NCI-H1694 treated with DMSO at 0.1 percent for 48 hours (cell line): ENCODE data around the gene CYP2D6.
"Not testable (repeated sequence)": the region's sequence is repeated elsewhere in the genome, so short reads cannot be mapped to it uniquely, and the experiment has no call there.

ENCODE experiments used
- DNase-seq: peaks from one replicate; lab custom pipeline; 2025; lab: John Stamatoyannopoulos, UW

Gene CYP2D6

GRCh38 chr22:42130639-42131431 lies at the start of gene CYP2D6:
Gene CYP2D6, minus strand, starts transcription at chr22:42130810. Its CDS starts 19 bp downstream, at chr22:42130791.
- not testable (repeated sequence) for DNase-seq

GRCh38 chr22:42179616-42180015 lies 49.0 kb upstream of the CYP2D6 start:
- no peak for DNase-seq

DNA sequence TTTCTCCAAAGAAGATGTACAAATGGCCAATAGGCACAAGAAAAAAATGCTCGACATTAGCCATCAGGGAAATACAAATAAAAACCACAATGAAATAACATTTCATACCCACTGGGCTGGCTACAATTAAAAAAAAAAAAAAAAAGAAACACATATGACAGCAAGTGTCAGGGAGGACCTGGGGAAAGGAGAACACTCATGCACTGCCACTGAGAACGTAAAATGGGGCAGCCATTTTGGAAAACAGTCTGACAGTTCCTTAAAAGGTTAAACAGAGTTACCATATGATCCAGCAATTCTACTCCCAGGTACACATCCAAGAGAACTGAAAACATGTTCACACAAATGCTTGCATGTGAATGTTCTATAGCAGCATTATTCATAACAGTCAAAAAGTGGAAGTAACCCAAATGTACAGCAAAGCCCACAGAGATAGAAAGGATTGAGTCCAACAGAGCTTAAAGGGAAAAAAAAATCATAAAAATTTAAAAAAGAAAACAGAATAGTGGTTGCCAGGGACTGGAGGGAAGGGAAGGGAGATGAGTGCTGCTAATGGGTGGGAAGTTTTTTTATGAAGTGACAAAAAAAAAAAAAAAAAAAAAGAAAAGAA lies 48.4 kb upstream of the CYP2D6 start:
- no peak for DNase-seq

GRCh38 chr22:42177891-42178336 lies 47.3 kb upstream of the CYP2D6 start:
- DNase-seq = no peak

DNA sequence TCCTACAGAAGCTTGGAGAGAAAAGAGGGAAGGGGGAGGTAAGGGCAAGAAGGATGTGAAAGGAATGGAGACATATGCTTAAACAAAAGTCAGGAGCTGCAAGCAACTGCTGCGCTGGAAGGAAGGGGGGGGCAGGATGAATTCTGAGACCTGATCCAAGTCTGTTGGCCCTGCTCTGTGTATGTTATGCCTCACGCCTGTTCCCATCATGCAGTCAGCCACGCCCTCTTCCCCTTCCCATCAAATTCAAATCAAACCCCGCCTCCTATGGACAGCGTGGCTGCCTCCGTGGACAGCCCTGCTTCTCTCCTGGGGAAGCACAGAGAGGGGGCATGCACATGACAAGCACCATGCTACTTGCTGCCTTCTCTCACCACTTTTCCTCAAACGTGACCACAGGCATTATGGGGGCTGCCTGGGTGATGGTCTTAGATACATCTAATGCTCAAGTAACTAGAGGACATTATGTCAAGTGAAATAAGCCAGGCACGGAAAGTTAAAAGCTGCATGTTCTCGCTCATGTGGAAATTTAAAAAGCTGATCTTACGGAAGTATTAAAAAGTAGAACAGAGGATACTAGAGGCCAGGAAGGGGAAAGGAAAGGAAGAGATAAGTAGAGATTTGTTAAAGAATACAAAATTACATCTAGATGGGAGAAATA lies 45.8 kb upstream of the CYP2D6 start:
- no peak for DNase-seq

- DNase-seq = no peak
Observed at GRCh38 chr22:42174062-42174461, 43.5 kb upstream of the CYP2D6 start.

DNA sequence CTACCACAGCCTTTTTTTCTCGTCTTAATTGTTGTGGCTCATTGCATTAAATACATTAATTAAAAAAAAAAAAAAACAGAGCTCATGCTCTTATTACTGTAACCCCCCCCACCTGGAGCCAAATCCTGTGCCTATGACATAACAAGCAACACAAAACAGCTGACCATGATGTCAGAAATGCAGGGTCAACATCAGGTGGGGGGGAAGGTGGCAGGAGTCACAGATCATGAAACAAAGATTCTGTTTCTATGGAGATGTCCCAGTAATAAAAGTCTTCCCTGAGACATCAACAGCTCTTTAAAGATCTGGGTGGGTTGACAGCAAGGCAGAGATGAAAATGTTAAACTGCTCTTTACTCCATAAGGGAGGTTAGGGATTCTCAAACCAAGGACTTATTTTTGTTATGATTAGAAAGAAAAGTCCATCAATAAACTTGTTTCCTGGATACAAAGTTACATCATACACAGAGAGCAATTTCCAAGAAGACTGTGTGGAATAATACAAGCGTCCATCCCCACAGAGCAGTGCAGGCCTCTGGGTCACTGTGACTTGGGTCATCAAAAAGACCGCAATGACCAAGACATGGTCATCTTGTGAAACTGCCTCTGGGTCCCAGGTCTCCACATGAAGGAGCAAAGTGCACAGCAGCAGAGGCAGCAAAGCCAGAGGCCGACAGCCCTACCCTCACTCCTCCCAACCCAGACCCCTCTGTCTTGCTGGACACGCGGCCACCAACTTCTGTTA lies 42.7 kb upstream of the CYP2D6 start:
- DNase-seq = no peak

DNA sequence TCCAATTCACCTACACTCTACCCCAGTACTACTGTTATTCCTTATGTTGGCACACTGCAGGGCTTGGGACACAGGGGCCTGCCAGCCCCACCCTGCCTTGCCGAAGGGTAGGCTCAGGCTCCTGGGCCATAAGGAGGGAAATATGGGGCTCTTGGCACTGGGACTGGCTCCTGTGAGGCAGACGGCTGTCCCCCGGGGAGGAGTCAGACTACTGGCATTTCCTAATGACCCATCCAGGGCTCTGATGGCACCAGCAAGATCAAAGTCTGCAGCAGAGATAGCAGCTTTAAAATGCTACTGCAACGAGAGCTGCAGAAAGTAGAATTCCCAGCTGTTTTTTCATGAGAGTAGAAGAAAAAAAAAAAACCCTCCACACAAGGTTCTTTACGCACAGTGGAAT lies 42.2 kb upstream of the CYP2D6 start:
- DNase-seq = no peak

- no peak for DNase-seq
Observed at GRCh38 chr22:42171946-42172719, 41.5 kb upstream of the CYP2D6 start.

DNA sequence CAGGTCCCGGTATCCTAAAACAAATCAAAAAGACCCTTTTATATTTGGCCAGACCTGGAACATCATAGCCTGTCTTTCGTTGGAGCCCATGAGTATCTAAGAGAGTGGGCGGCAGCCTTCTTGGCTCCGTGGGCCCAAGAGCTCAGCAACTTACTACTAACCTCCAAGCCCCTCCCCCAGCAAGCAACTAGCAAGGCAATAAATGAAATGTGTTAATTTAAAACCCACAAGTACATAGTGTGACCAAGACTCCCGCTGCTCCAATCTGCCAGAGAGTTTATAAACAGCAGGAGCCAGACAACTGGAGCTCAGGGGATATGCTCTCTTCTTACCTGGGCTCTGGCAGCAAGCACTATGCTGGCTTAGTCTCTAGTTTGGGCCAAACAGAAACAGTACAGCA lies 40.8 kb upstream of the CYP2D6 start:
- no peak for DNase-seq

DNA sequence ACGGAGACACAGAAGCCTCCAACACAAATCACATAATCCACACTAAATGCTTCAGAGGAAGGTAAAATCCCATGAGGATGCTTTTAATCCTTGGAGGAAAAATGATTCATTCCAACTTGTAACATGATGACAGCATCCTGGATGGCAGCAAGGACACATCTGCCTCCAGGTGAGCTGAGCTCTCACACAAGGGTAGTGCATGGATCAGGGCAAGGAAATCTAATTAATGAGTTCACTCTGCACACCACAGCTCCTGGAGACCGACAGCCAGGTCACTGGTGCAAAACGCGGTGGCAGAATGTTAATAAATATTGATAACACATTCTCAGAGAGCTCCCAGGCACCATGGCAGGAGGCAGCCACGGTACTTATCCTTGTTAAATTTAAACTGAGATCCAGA lies 40.3 kb upstream of the CYP2D6 start:
- DNase-seq = no peak

DNA sequence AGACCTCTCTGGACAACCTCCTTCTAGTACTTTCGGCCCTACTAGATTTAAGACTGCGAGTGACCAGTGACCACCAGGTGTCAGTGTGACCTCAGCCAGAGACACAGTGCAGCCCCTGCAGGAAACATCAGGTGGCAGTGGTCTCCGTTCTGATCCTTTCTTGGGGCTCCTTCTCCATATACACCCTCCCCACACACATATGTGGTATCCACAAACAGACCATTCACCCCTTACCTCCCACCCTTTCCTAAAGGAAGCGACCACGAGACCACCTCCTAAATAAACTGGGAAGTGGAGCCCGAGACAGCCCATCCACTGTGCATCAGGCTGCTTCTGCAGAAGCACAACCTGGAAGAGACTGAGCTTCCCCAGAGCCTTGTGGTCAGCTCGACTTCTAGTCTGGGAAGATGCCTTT lies 38.5 kb upstream of the CYP2D6 start:
- peak; percentile 47 for DNase-seq

GRCh38 chr22:42168476-42168875 lies 37.9 kb upstream of the CYP2D6 start:
- DNase-seq = no peak

DNA sequence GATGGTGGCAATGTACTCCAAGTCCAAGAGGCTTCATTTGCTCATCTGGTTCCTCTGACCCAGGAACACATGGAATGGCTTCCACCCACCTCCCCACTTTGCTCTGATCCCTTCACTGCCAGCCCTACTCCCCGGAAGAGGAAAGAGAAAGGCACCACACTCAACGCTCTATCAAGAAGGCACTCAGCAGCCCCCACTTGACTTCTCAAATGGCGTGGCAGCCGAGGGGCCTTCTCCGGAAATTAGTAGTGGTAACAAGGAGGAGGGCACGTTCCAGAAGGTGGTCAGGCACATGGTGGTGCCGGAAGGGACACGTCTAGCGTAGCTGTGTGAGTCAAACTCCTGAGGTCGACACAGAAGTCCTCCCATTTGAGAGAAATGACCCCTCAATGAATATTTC lies 36.5 kb upstream of the CYP2D6 start:
- no peak for DNase-seq

GRCh38 chr22:42164901-42165300 lies 34.3 kb upstream of the CYP2D6 start:
- DNase-seq = no peak

DNA sequence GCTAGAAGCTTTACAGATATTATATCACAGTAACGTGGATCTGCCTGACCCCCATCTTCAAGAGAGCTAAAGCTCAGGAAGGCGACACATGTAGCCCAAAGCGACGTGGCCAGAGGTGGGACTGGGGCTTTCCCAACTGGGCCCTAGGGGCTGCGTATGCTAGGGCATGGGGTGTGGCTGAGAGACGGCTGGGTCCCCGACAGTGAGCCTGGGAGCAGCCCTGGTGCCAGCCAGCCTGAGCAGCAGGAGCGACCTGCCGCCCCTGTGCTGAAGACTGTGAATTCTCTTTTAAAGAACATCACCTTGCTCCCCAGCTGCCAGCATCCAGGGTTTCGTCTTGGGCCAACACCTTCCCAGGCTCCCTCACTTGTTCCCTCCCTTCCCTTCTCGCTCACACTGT lies 32.9 kb upstream of the CYP2D6 start:
- DNase-seq = no peak

DNA sequence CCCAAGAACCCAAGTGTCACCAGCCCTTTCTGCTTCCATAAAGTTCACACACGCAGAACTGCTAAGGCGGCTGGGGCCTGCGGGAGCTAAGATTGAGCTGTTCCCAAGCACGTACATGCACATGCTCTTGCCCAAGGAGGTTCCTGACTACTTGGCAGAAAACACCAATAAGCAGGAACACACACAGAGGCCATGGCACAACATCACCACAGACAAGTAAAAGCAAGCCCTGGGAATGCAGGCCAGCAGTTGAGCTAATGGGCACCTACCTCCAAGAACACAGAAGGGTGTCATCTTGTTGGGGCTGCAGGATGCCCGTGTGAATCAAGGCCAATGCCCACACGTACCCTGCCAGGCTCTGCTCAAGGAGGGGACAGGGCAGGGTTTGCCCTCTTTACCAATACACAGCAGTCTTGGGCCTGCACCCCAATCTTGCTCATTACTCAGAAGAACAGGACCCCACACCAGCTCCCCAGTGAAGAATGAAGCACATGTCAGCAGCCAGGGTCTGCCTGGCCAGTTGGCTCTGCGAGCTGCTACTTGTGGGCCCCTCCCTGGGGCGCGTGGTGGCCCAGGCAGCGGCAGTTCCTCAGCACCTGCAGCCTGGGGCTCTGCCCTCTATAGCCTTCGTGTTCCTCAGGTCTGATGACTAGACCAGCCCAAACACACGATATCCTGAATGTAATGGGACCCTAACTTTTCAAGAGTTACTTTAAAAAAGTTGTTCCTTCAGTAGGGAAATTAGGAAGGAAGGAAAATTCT lies 32.3 kb upstream of the CYP2D6 start:
- no peak for DNase-seq

- DNase-seq = no peak
Observed at GRCh38 chr22:42160830-42161696, 30.5 kb upstream of the CYP2D6 start.

DNA sequence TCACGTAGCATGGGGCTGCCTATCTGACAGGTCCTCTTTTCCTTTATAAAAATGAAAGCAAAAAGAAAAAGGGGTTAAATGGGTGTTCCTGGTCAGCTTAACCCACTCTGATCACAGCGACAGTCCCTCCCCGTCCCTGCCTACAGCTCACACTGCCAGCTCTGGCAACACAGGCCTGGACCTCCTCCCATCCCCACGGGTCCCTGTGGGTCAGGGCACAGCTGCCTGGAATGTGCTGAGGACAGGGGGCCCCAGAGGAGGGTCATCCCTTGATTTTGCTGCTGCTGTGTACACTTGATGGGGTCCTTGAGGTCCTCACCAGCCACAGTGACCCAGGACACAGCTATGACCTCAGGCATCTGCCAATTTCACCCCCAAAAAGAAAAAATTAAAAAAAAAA lies 29.6 kb upstream of the CYP2D6 start:
- DNase-seq = no peak
